ENCODE results near the gene ARHGAP24.

ARHGAP24 gene

GRCh38 chr4:85707611-85708010, 232.7 kb downstream of the ARHGAP24 start:
- no peak for DNase-seq

GRCh38 chr4:85708468-85708867, 233.5 kb downstream of the ARHGAP24 start:
- no peak for DNase-seq

- no peak for DNase-seq
Observed at GRCh38 chr4:85713005-85713404, 238.1 kb downstream of the ARHGAP24 start.

- no peak for DNase-seq
Observed at GRCh38 chr4:85715991-85716737, 241.2 kb downstream of the ARHGAP24 start.

- DNase-seq = no peak
Observed at GRCh38 chr4:85717351-85717750, 242.4 kb downstream of the ARHGAP24 start.

GRCh38 chr4:85717847-85718246, 242.9 kb downstream of the ARHGAP24 start:
- DNase-seq = no peak

GRCh38 chr4:85720735-85721134, 245.8 kb downstream of the ARHGAP24 start:
- no peak for DNase-seq

GRCh38 chr4:85722401-85722800, 247.5 kb downstream of the ARHGAP24 start:
- DNase-seq = no peak

- DNase-seq = no peak
Observed at GRCh38 chr4:85722807-85723206, 247.9 kb downstream of the ARHGAP24 start.

GRCh38 chr4:85724791-85725563, 250.0 kb downstream of the ARHGAP24 start:
- no peak for DNase-seq

GRCh38 chr4:85725721-85726170, 250.8 kb downstream of the ARHGAP24 start:
- no peak for DNase-seq

GRCh38 chr4:85726555-85726954, 251.6 kb downstream of the ARHGAP24 start:
- no peak for DNase-seq

GRCh38 chr4:85728464-85728863, 253.5 kb downstream of the ARHGAP24 start:
- no peak for DNase-seq

GRCh38 chr4:85732124-85732523, 257.2 kb downstream of the ARHGAP24 start:
- no peak for DNase-seq

GRCh38 chr4:85733798-85734197, 258.8 kb downstream of the ARHGAP24 start:
- no peak for DNase-seq

GRCh38 chr4:85734424-85734831, 259.5 kb downstream of the ARHGAP24 start:
- no peak for DNase-seq

- no peak for DNase-seq
Observed at GRCh38 chr4:85736571-85736970, 261.6 kb downstream of the ARHGAP24 start.

GRCh38 chr4:85737254-85737653, 262.3 kb downstream of the ARHGAP24 start:
- no peak for DNase-seq

- DNase-seq = no peak
Observed at GRCh38 chr4:85738721-85739120, 263.8 kb downstream of the ARHGAP24 start.

GRCh38 chr4:85740431-85740861, 265.5 kb downstream of the ARHGAP24 start:
- DNase-seq = no peak

- DNase-seq = no peak
Observed at GRCh38 chr4:85741381-85741780, 266.4 kb downstream of the ARHGAP24 start.

- DNase-seq = peak; percentile 32
Observed at GRCh38 chr4:85741921-85742591, 267.1 kb downstream of the ARHGAP24 start.

GRCh38 chr4:85744950-85745349, 270.0 kb downstream of the ARHGAP24 start:
- DNase-seq = no peak

- no peak for DNase-seq
Observed at GRCh38 chr4:85745939-85746338, 271.0 kb downstream of the ARHGAP24 start.

Measured in NCI-H1092 (cell line).